ENCODE results near the gene SPTLC3.

Gene SPTLC3

DNA sequence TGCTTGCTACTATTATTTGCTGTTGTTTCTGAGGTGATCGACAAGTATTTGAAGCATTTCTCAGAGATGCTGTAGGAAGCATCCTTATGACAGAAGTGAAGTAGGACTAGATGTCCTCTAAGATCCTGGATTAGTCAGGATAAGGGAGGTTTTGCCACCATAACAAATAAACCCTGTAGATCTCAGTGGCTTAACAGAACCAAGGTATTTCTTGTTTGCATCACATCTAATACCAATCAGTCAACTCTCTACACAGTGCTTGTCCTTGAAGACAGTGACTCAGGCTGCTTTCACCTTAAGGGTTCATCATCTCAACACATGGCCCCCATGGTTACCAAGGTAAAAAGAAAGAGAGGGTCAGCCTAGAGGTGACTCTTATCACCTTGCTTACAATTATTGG lies 119.4 kb downstream of the SPTLC3 start:
- in situ Hi-C loops (cut with MboI; ENCODE audit: low sequenced_read_pairs, unreplicated experiment): no loop called here
- no peak for DNase-seq (ENCODE audit: low spot score)
- TF ChIP-seq, protein P1, sequence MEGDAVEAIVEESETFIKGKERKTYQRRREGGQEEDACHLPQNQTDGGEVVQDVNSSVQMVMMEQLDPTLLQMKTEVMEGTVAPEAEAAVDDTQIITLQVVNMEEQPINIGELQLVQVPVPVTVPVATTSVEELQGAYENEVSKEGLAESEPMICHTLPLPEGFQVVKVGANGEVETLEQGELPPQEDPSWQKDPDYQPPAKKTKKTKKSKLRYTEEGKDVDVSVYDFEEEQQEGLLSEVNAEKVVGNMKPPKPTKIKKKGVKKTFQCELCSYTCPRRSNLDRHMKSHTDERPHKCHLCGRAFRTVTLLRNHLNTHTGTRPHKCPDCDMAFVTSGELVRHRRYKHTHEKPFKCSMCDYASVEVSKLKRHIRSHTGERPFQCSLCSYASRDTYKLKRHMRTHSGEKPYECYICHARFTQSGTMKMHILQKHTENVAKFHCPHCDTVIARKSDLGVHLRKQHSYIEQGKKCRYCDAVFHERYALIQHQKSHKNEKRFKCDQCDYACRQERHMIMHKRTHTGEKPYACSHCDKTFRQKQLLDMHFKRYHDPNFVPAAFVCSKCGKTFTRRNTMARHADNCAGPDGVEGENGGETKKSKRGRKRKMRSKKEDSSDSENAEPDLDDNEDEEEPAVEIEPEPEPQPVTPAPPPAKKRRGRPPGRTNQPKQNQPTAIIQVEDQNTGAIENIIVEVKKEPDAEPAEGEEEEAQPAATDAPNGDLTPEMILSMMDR (IDR thresholded peaks at IDR 0.05; ENCODE audit: borderline replicate concordance, control extremely low read depth, extremely low read depth, insufficient read depth, missing control alignments): no peak

DNA sequence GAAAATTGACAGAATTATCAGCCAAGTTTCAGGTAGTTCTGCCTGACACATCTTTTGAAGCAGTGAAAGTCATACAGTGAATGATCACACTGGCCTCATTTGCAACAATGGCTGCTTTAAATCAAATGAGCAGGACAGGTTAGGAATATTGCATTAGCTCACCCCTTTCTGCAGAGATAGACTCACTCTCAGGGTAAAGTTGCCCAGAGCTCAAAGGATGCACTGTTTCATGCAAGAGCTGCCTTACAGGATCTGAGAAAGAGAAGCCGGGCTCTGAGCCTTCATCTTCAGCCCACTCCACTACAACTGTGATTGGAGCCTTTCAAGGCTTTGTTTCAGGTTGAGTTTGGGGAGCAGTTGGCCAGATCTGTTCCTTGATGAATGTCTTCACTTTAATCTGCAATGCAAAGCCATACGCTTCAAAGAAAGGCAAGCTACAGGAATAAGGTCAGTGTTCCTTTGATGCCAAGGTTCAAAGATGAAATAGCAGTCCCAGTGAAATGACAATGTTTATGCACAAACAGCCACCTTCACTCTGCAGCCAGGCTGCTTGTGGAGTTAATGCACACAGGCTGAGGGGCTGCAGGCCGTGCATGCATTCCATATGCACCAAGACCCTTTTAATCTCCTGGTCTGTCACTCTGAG lies 121.4 kb downstream of the SPTLC3 start:
- TF ChIP-seq, protein P1 (IDR thresholded peaks at IDR 0.05; ENCODE audit: borderline replicate concordance, control extremely low read depth, extremely low read depth, insufficient read depth, missing control alignments): no peak
- in situ Hi-C loops (cut with MboI; ENCODE audit: low sequenced_read_pairs, unreplicated experiment): no loop called here
- no peak for DNase-seq (ENCODE audit: low spot score)

- TF ChIP-seq, protein P1 (IDR thresholded peaks at IDR 0.05; ENCODE audit: borderline replicate concordance, control extremely low read depth, extremely low read depth, insufficient read depth, missing control alignments): no peak
- in situ Hi-C loops (cut with MboI; ENCODE audit: low sequenced_read_pairs, unreplicated experiment): no loop called here
Observed at GRCh38 chr20:13130707-13131103, 121.9 kb downstream of the SPTLC3 start.

DNA sequence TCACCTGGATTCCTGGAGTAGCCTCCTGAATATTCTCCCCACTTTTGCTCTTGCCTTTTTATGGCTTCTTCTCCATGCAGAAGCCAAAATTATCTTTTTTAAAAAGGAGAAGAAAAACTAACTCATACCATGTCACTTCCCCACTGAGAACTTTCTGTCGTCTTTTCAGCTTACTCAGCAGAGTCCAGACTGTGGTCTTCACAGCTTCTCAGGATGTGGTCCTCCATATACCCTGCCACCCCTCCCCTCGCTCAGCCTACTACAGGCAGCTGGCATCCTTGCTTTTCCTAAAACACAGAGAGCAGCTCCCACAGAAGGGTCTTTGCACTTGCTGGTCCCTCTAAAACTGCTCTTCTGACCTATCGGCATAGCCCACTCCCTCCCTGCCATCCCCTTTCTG lies 122.9 kb downstream of the SPTLC3 start:
- TF ChIP-seq, protein P1 (IDR thresholded peaks at IDR 0.05; ENCODE audit: borderline replicate concordance, control extremely low read depth, extremely low read depth, insufficient read depth, missing control alignments): no peak
- in situ Hi-C loops (cut with MboI; ENCODE audit: low sequenced_read_pairs, unreplicated experiment): no loop called here

More at GRCh38 chr20:13130707-13131103, 121.9 kb downstream of the SPTLC3 start:
- DNase-seq (ENCODE audit: low spot score): no peak

DNA sequence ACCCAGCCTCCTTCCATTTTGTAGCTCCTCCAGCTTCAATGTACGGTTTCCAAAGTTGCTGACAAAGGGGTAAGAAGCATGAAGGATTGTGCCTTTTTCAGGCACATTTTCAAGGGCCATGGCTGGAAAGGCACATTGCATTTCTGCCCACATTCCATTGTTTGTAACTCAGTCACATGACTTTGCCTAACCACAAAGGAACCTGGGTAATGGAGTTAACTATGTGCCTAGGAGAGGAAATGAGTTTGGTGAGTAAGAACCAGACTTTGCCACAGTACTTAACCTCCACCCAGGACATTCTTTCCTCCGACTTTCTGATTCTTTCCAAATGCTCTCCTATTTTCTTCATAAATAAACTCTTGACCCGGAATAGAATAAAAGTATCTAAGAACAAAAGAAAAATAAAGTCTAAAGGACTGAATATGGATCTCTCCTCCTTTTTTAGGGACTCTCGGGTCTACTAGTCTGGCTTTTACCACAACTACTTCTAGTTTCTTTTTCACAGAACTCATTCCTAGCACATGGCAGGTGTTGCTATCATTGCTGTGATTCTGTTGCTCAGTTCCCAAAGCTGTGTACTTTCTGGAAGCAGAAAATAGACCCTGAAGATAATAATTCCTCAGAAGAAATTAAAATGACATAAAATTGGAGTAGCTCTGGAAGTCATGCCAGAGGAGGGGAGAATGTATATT lies 130.8 kb downstream of the SPTLC3 start:
- in situ Hi-C loops (cut with MboI; ENCODE audit: low sequenced_read_pairs, unreplicated experiment): no loop called here
- TF ChIP-seq, protein P1 (IDR thresholded peaks at IDR 0.05; ENCODE audit: borderline replicate concordance, control extremely low read depth, extremely low read depth, insufficient read depth, missing control alignments): no peak
- no peak for DNase-seq (ENCODE audit: low spot score)

More for the DNA sequence above, 122.9 kb downstream of the SPTLC3 start:
- no peak for DNase-seq (ENCODE audit: low spot score)

- no peak for DNase-seq (ENCODE audit: low spot score)
- TF ChIP-seq, protein P1 (IDR thresholded peaks at IDR 0.05; ENCODE audit: borderline replicate concordance, control extremely low read depth, extremely low read depth, insufficient read depth, missing control alignments): no peak
- in situ Hi-C loops (cut with MboI; ENCODE audit: low sequenced_read_pairs, unreplicated experiment): no loop called here
Observed at GRCh38 chr20:13140201-13140600, 131.4 kb downstream of the SPTLC3 start.
